ENCODE data around the gene BIRC5. TPM values are rescaled to one million over a fixed set of nuclear protein-coding genes. Genes with fewer than 3 reads are reported as not detected.

The BIRC5 gene
- total and polyA plus RNA-seq, 3 experiments from 2014 or later = 0.69 to 65.1 (median 61.0) TPM

DNA sequence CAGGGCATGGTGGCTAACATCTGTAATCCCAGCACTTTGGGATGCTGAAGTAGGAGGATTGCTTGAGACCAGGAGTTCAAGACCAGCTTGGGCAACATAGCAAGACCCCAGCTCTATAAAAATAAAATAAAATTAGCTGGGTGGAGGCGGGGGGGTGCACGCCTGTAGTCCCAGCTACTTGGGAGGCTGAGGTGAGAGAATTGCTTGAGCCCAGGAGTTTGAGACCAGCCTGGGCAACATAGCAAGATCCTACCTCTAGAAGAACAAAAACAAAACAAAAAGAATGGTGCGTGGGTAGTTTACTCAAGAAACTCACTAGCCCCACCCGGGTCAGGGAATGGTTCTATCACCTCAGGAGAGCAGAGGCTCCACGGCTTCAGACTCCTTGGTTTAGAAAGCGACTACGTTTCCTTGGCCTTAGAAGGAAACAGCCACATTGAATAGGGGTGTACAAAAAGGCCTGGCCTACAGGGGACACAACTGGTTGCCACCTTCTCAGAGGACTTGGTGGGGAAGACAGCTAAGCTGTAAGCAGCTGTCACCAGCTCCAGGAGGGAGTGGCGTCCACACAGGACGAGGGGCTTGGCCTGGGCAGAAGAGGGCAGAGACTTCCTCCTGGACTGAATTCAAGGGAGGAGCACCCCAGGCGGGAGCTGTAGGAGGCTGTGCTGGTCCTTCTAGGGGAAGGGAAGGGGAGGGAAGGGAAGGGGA, 27.9 kb upstream of the BIRC5 start:
- Mint-ChIP-seq H3K9me3 (no peaks in the 10 kb centered on the region), H3K27ac (peak overlapping the region in 2 of 8 donors; percentile 58 to 78), H3K36me3 (no peaks in the 10 kb centered on the region), H3K4me3 (peak overlapping the region; percentile 27 to 84 (median 69)), H3K27me3 (no peaks in the 10 kb centered on the region), H3K4me1 (peaks cover 10 to 18% (median 17%) of the 10 kb centered on the region in 3 donors)
- DNase-seq = no peak
- CTCF ChIA-PET = interaction anchor here (0.6 to 2.5 kb wide), 8 partner anchors 8 to 65 kb away, joined by 3 to 17 read pairs (median 4); no protein-coding TSS in a partner anchor
- H3K4me1 ChIP-seq (ENCODE audit: insufficient read depth, low read length) = peaks cover 6% of the 10 kb centered on the region
- no peaks in the 10 kb centered on the region for H3K36me3 ChIP-seq (ENCODE audit: insufficient read depth, low read length)
- no peak overlapping the region for H3K4me3 ChIP-seq (ENCODE audit: low read length)
- no peaks in the 10 kb centered on the region for H3K27me3 ChIP-seq (ENCODE audit: insufficient read depth, low read length, poor library complexity, severe bottlenecking)
- POLR2A ChIA-PET = no interaction called here
- H3K9me3 ChIP-seq (ENCODE audit: low read length) = no peaks in the 10 kb centered on the region
- peak overlapping the region; percentile 18 for H3K27ac ChIP-seq (ENCODE audit: low read depth, low read length)

DNA sequence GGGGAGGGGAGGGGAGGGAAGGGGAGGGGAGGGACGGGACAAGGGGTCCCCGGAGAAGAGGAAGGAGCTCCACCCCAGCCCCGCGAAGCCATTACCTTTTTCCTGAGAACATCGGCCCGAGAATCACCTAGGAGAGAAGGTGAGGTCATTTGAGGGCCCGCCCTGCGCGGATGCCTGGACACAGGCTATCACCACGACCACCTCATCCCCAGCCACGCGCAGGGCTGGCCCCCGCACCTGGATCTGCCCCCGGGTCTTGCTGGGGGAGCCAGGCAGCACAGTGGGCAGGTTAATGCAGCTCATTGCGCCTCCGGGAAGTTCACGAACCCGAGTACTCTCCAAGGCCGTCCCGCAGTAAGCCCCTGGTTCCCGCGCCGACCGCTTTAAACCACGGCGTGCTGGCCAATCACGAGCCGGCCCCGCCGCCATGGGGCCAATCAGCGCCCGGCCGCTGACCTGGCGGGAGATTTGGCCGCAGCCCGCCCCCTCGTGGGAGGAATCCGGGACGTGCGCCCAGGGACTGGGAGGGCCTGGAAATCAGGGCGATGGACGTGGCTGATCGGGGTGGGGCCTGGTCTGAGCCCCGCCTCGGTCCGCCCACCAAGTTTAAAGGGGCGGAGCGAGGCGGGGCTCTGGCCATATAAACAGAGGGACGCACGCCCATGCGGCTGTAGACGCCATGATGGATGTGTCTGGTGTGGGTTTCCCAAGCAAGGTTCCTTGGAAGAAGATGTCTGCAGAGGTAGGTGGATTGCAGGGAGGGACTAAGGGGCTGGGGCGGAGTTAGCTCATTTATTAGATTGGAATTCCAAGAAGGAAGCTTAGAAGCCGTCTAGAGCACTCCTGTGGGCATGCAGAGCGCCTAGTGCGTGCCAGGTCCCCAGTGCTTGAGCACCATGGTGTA, 27.1 kb upstream of the BIRC5 start, which contains the start of the genes AFMID and TK1:
Gene AFMID (plus strand): TSS at position 671 of the 904 bp plus-strand sequence. CDS start 9 bp downstream, at position 680.
Gene TK1 (minus strand): TSS at position 361 of the 904 bp plus-strand sequence. CDS start 58 bp downstream, at position 303.
- Mint-ChIP-seq H3K27ac (peak within 1 kb of the TSS in 3 of 8 donors; percentile 38 to 82 (median 72)), H3K9me3 (no peaks in the 10 kb centered on the region), H3K4me1 (peaks cover 10 to 18% (median 17%) of the 10 kb centered on the region in 3 donors), H3K4me3 (peak within 1 kb of the TSS; percentile 74 to 87 (median 84)), H3K36me3 (no peaks in the 10 kb centered on the region), H3K27me3 (no peaks in the 10 kb centered on the region)
- Histone ChIP-seq H3K27ac (ENCODE audit: low read depth, low read length) (peak within 1 kb of the TSS; percentile 54), H3K9me3 (ENCODE audit: low read length) (no peaks in the 10 kb centered on the region), H3K4me1 (ENCODE audit: insufficient read depth, low read length) (peaks cover 6% of the 10 kb centered on the region), H3K4me3 (ENCODE audit: low read length) (peak within 1 kb of the TSS; percentile 76), H3K27me3 (ENCODE audit: insufficient read depth, low read length, poor library complexity, severe bottlenecking) (no peaks in the 10 kb centered on the region), H3K36me3 (ENCODE audit: insufficient read depth, low read length) (no peaks in the 10 kb centered on the region)
- ChIA-PET CTCF (interaction anchor here (0.6 to 2.5 kb wide), 9 partner anchors 9 to 76 kb away, joined by 3 to 17 read pairs (median 3); no protein-coding TSS in a partner anchor), POLR2A (no interaction called here)
- peak; percentile 64 to 81 (median 68) for DNase-seq

DNA sequence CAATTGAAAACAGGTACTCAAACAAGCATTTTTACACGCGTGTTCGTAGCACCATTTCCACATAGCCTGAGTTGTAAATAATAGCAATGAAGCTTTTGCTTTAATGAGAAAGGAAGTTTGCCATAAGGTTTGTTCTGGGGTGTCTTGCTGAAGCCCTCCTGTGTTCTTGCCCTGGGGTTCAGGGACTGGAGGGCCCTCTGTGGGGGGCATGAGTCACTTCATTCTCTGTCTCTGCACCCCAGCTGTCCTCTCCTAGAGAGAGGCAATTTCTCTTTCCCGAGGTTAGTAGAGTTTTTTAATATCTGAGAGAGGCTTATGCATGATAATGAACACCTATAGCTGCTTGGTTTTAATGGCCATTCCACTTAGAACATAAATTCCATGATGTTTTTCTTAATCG, 17.3 kb upstream of the BIRC5 start:
- POLR2A ChIA-PET = no interaction called here
- H3K9me3 Mint-ChIP-seq = no peaks in the 10 kb centered on the region
- no peak overlapping the region for H3K27ac ChIP-seq (ENCODE audit: low read depth, low read length)
- H3K27ac Mint-ChIP-seq = no peak overlapping the region
- H3K27me3 Mint-ChIP-seq = no peaks in the 10 kb centered on the region
- CTCF ChIA-PET = no interaction called here
- DNase-seq = no peak
- H3K4me3 Mint-ChIP-seq = no peak overlapping the region
- no peaks in the 10 kb centered on the region for H3K27me3 ChIP-seq (ENCODE audit: insufficient read depth, low read length, poor library complexity, severe bottlenecking)
- H3K4me1 Mint-ChIP-seq = peaks cover 0 to 4% (median 0%) of the 10 kb centered on the region in 3 donors
- peaks cover 0 to 1% (median 1%) of the 10 kb centered on the region in 3 donors for H3K36me3 Mint-ChIP-seq
- no peaks in the 10 kb centered on the region for H3K9me3 ChIP-seq (ENCODE audit: low read length)
- no peaks in the 10 kb centered on the region for H3K4me1 ChIP-seq (ENCODE audit: insufficient read depth, low read length)
- H3K4me3 ChIP-seq (ENCODE audit: low read length) = no peak overlapping the region
- no peaks in the 10 kb centered on the region for H3K36me3 ChIP-seq (ENCODE audit: insufficient read depth, low read length)

DNA sequence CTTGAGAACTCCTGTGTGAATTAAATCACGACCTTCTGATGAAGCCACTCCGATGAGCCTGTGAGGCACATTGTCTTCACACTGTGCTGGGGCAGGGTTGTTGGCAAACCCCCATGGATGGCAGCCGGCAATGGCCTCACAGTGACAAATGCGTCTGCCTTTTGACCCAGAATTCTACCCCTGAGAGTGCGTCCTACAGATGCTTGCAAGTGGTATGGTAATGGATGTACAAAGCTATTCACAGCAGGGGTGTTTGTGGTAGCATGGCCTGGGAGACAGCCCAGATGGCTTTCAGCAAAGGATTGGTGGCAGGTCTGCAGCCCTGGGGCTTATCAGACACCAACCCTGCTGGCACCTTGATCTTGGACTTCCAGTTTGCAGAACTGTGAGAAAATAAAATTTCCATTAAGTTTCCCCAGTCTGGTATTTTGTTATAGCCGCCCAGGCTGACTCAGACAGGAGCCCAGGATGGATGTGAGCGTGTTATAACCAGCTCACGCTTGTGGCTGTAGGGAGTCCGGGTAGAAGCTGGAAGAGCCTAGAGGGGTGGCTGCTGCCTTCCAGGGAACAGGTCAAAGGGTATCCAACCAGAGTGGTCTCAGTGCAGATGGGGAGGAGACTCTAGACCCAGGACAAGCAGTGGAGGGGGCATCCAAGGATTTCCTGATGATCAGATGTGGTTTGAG, 16.8 kb upstream of the BIRC5 start:
- H3K36me3 ChIP-seq (ENCODE audit: insufficient read depth, low read length) = no peaks in the 10 kb centered on the region
- no peaks in the 10 kb centered on the region for H3K4me1 ChIP-seq (ENCODE audit: insufficient read depth, low read length)
- ChIA-PET POLR2A (no interaction called here), CTCF (no interaction called here)
- no peak for DNase-seq
- Mint-ChIP-seq H3K4me3 (peak overlapping the region in 1 of 7 donors; percentile 23), H3K27ac (peak overlapping the region in 2 of 8 donors; percentile 22 to 35), H3K27me3 (no peaks in the 10 kb centered on the region), H3K9me3 (no peaks in the 10 kb centered on the region), H3K36me3 (peaks cover 0 to 1% (median 1%) of the 10 kb centered on the region in 3 donors), H3K4me1 (peaks cover 0 to 4% (median 0%) of the 10 kb centered on the region in 3 donors)
- no peaks in the 10 kb centered on the region for H3K9me3 ChIP-seq (ENCODE audit: low read length)
- no peaks in the 10 kb centered on the region for H3K27me3 ChIP-seq (ENCODE audit: insufficient read depth, low read length, poor library complexity, severe bottlenecking)
- no peak overlapping the region for H3K4me3 ChIP-seq (ENCODE audit: low read length)
- H3K27ac ChIP-seq (ENCODE audit: low read depth, low read length) = no peak overlapping the region

DNA sequence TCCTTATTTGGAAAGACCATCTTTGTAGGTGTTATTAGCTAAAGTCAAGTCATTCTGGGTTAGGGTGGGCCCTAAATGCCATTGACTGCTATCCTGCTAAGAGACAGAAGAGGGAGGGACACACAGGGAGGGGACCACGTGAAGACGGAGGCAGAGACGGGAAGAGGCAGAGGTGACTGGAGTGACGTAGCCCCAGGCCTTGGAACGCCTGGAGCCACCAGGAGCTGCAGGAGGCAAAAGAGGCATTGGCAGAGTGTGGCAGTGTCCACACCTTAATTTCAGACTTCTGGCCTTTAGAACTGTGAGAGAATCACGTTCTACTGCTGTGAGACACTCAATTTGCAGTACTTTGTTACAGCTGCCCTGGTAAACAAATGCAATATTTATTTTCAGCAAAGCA, 13.6 kb upstream of the BIRC5 start:
- no peak for DNase-seq
- H3K27ac Mint-ChIP-seq = no peak overlapping the region
- H3K36me3 ChIP-seq (ENCODE audit: insufficient read depth, low read length) = no peaks in the 10 kb centered on the region
- H3K4me1 Mint-ChIP-seq = peaks cover 0 to 4% (median 0%) of the 10 kb centered on the region in 3 donors
- no peak overlapping the region for H3K4me3 Mint-ChIP-seq
- CTCF ChIA-PET = interaction anchor here (1.1 kb wide), 1 partner anchor 51 kb away, joined by 3 read pairs; no protein-coding TSS in a partner anchor
- H3K4me1 ChIP-seq (ENCODE audit: insufficient read depth, low read length) = no peaks in the 10 kb centered on the region
- H3K27ac ChIP-seq (ENCODE audit: low read depth, low read length) = no peak overlapping the region
- H3K9me3 Mint-ChIP-seq = no peaks in the 10 kb centered on the region
- peaks cover 0 to 1% (median 0%) of the 10 kb centered on the region in 3 donors for H3K36me3 Mint-ChIP-seq
- no peaks in the 10 kb centered on the region for H3K27me3 ChIP-seq (ENCODE audit: insufficient read depth, low read length, poor library complexity, severe bottlenecking)
- POLR2A ChIA-PET = interaction anchor here (0.5 kb wide), 1 partner anchor 559 kb away, joined by 3 read pairs; no protein-coding TSS in a partner anchor
- H3K4me3 ChIP-seq (ENCODE audit: low read length) = no peak overlapping the region
- H3K9me3 ChIP-seq (ENCODE audit: low read length) = no peaks in the 10 kb centered on the region
- H3K27me3 Mint-ChIP-seq = no peaks in the 10 kb centered on the region

DNA sequence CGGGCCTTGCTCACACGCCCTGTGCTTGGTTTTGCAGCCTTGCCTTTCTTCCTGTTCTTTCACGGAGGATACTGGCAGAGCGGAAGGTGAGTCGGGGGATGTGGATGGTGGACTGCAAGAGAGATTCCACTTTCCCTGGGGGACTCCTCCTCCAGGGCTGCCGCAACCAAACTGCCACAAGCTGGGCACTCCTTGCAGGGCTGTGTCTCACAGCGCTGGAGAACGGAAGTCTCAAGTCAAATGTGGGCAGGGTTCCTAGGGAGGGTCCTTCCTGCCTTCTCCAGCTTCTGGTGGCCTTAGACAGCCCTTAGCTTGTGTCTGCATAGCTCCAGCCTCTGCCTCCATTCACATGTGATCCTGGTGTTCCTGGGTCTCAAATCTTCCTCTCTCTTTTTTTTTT, 11.4 kb upstream of the BIRC5 start:
- Histone ChIP-seq H3K4me3 (ENCODE audit: low read length) (no peak overlapping the region), H3K9me3 (ENCODE audit: low read length) (no peaks in the 10 kb centered on the region), H3K27me3 (ENCODE audit: insufficient read depth, low read length, poor library complexity, severe bottlenecking) (no peaks in the 10 kb centered on the region), H3K27ac (ENCODE audit: low read depth, low read length) (no peak overlapping the region), H3K4me1 (ENCODE audit: insufficient read depth, low read length) (no peaks in the 10 kb centered on the region), H3K36me3 (ENCODE audit: insufficient read depth, low read length) (no peaks in the 10 kb centered on the region)
- ChIA-PET CTCF (no interaction called here), POLR2A (no interaction called here)
- H3K27me3 Mint-ChIP-seq = no peaks in the 10 kb centered on the region
- peak overlapping the region in 1 of 8 donors; percentile 15 for H3K27ac Mint-ChIP-seq
- H3K36me3 Mint-ChIP-seq = peaks cover 0 to 1% (median 0%) of the 10 kb centered on the region in 3 donors
- no peaks in the 10 kb centered on the region for H3K9me3 Mint-ChIP-seq
- DNase-seq = no peak
- H3K4me1 Mint-ChIP-seq = peaks cover 0 to 4% (median 0%) of the 10 kb centered on the region in 3 donors
- no peak overlapping the region for H3K4me3 Mint-ChIP-seq

DNA sequence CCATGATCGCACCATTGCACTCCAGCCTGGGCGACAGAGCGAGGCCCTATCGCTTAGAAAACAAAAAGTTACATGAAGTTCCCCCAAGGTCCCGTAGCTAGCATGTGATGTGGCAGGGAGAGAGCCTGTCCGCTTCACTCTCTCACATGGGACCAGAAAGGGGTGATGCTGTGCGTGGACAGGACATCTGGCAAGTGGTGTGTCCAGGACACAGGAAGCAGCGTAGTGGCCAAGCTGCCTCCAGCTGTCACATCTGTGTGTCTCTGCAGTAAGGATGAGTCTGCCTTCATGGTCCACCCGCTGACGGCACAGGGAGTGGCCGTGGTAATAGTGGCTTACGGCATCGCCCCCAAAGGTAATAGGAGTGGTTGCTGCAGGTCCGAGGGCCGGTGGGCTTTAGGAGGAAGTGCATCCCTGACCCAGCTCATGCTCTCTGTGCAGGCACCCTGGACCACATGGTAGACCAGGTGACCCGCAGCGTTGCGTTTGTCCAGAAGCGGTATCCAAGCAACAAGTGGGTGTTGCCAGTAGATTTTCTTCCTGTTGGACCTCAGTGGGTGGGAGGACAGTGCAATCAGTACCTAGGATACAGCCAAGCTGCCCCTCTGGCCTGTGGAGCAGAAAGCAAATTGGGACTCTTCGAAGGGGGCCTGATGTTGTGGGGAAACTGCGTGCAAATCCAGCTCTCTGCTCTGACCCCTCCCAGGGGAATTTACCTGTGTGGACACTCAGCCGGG, 9.5 kb upstream of the BIRC5 start:
- H3K27me3 ChIP-seq (ENCODE audit: insufficient read depth, low read length, poor library complexity, severe bottlenecking) = no peaks in the 10 kb centered on the region
- Mint-ChIP-seq H3K4me1 (no peaks in the 10 kb centered on the region), H3K27ac (no peak overlapping the region), H3K4me3 (no peak overlapping the region), H3K27me3 (peaks cover 0 to 2% of the 10 kb centered on the region in 2 donors), H3K36me3 (no peaks in the 10 kb centered on the region), H3K9me3 (no peaks in the 10 kb centered on the region)
- ChIA-PET CTCF (no interaction called here), POLR2A (no interaction called here)
- DNase-seq = no peak
- H3K9me3 ChIP-seq (ENCODE audit: low read length) = no peaks in the 10 kb centered on the region
- H3K4me1 ChIP-seq (ENCODE audit: insufficient read depth, low read length) = no peaks in the 10 kb centered on the region
- no peaks in the 10 kb centered on the region for H3K36me3 ChIP-seq (ENCODE audit: insufficient read depth, low read length)
- no peak overlapping the region for H3K27ac ChIP-seq (ENCODE audit: low read depth, low read length)
- H3K4me3 ChIP-seq (ENCODE audit: low read length) = no peak overlapping the region
